GM23338 (cell line): ENCODE data around the gene ZNF217.
"Not testable (repeated sequence)": the region's sequence is repeated elsewhere in the genome, so short reads cannot be mapped to it uniquely, and the experiment has no call there.

Source experiments
- CREB1 ChIP-seq: fragments of 250-450 bp; sonication (Bioruptor Pico); IDR thresholded peaks from 2 replicates; pipeline ENCODE4 v1.5.0; 2020; ENCODE audit warnings: low read depth, mild to moderate bottlenecking, moderate library complexity
- EZH2 ChIP-seq: fragments of 200-600 bp; sonication (generic); IDR thresholded peaks from one replicate; pipeline ENCODE4 v1.8.0; 2017; ENCODE audit warnings: antibody characterized with exemption, mild to moderate bottlenecking, low read depth; ENCODE audit not compliant: unreplicated experiment
- EZH2phosphoT487 ChIP-seq: fragments of 200-600 bp; sonication (generic); IDR thresholded peaks from one replicate; pipeline ENCODE4 v1.8.1; 2018; ENCODE audit warnings: antibody characterized with exemption; ENCODE audit not compliant: unreplicated experiment
- JUNB ChIP-seq: IDR thresholded peaks from one replicate; pipeline ENCODE4 v1.6.1; 2016; ENCODE audit warnings: antibody characterized with exemption; ENCODE audit not compliant: unreplicated experiment
- NANOG ChIP-seq: IDR thresholded peaks from 2 replicates; pipeline ENCODE4 v1.6.1; 2016; ENCODE audit warnings: antibody characterized with exemption, borderline replicate concordance
- POLR2AphosphoS5 ChIP-seq: IDR thresholded peaks from 2 replicates; pipeline ENCODE4 v1.6.1; 2016; ENCODE audit warnings: antibody characterized with exemption, low read depth
- STAT1 ChIP-seq: IDR thresholded peaks from one replicate; pipeline ENCODE4 v1.6.1; 2016; ENCODE audit warnings: antibody characterized with exemption; ENCODE audit not compliant: unreplicated experiment
- ZNF114 ChIP-seq: fragments of 250-450 bp; sonication (Bioruptor Pico); IDR thresholded peaks from 2 replicates; pipeline ENCODE4 v1.5.0; 2020; ENCODE audit warnings: mild to moderate bottlenecking, moderate library complexity
- ZNF331 ChIP-seq: fragments of 250-450 bp; sonication (Bioruptor Pico); IDR thresholded peaks from 2 replicates; pipeline ENCODE4 v1.5.0; 2020; ENCODE audit warnings: low read depth, mild to moderate bottlenecking, moderate library complexity
- TF ChIP-seq, protein P1 (sequence below), 2 experiments: fragments of 200-600 bp in 1 of 2; sonication (generic) in 1 of 2; conservative IDR thresholded peaks; 2 replicates each; pipeline versions ENCODE4 v1.5.1 to v1.6.1; 2016 to 2017; ENCODE audit warnings: antibody characterized with exemption in 2 of 2, low read depth in 2 of 2, mild to moderate bottlenecking in 2 of 2, moderate library complexity in 1 of 2
- TF ChIP-seq, protein P2 (sequence below): IDR thresholded peaks from one replicate; pipeline ENCODE4 v1.6.1; 2018; ENCODE audit warnings: antibody characterized with exemption; ENCODE audit not compliant: unreplicated experiment
- TF ChIP-seq, protein P3 (sequence below): fragments of 250-450 bp; sonication (Bioruptor Pico); IDR thresholded peaks from 2 replicates; pipeline ENCODE4 v1.5.0; 2020; ENCODE audit warnings: mild to moderate bottlenecking, moderate library complexity

DNA sequence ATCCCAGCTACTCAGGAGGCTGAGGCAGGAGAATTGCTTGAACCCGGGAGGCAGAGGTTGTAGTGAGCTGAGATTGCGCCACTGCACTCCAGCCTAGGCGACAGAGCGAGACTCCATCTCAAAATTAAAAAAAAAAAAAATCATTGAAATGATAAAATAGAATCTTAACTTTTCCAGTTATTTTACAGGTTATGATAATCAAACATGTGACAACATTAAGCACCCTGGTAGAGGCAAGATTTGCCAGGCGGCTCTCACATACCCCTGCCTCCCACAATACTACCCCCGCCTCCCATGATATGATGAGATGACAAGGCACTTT is 41.1 kb downstream of the ZNF217 start:
- not testable (repeated sequence) for TF ChIP-seq ZNF331 (CRISPR knock-in tag); EZH2phosphoT487; CREB1 (CRISPR knock-in tag); EZH2; POLR2AphosphoS5; JUNB; STAT1; ZNF114; NANOG
- TF ChIP-seq, protein P1, sequence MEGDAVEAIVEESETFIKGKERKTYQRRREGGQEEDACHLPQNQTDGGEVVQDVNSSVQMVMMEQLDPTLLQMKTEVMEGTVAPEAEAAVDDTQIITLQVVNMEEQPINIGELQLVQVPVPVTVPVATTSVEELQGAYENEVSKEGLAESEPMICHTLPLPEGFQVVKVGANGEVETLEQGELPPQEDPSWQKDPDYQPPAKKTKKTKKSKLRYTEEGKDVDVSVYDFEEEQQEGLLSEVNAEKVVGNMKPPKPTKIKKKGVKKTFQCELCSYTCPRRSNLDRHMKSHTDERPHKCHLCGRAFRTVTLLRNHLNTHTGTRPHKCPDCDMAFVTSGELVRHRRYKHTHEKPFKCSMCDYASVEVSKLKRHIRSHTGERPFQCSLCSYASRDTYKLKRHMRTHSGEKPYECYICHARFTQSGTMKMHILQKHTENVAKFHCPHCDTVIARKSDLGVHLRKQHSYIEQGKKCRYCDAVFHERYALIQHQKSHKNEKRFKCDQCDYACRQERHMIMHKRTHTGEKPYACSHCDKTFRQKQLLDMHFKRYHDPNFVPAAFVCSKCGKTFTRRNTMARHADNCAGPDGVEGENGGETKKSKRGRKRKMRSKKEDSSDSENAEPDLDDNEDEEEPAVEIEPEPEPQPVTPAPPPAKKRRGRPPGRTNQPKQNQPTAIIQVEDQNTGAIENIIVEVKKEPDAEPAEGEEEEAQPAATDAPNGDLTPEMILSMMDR (conservative IDR thresholded peaks at IDR 0.05; ENCODE audit: low read depth in 2 of 2): not testable (repeated sequence)
- TF ChIP-seq, protein P2, sequence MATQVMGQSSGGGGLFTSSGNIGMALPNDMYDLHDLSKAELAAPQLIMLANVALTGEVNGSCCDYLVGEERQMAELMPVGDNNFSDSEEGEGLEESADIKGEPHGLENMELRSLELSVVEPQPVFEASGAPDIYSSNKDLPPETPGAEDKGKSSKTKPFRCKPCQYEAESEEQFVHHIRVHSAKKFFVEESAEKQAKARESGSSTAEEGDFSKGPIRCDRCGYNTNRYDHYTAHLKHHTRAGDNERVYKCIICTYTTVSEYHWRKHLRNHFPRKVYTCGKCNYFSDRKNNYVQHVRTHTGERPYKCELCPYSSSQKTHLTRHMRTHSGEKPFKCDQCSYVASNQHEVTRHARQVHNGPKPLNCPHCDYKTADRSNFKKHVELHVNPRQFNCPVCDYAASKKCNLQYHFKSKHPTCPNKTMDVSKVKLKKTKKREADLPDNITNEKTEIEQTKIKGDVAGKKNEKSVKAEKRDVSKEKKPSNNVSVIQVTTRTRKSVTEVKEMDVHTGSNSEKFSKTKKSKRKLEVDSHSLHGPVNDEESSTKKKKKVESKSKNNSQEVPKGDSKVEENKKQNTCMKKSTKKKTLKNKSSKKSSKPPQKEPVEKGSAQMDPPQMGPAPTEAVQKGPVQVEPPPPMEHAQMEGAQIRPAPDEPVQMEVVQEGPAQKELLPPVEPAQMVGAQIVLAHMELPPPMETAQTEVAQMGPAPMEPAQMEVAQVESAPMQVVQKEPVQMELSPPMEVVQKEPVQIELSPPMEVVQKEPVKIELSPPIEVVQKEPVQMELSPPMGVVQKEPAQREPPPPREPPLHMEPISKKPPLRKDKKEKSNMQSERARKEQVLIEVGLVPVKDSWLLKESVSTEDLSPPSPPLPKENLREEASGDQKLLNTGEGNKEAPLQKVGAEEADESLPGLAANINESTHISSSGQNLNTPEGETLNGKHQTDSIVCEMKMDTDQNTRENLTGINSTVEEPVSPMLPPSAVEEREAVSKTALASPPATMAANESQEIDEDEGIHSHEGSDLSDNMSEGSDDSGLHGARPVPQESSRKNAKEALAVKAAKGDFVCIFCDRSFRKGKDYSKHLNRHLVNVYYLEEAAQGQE: not testable (repeated sequence)
- TF ChIP-seq, protein P3, sequence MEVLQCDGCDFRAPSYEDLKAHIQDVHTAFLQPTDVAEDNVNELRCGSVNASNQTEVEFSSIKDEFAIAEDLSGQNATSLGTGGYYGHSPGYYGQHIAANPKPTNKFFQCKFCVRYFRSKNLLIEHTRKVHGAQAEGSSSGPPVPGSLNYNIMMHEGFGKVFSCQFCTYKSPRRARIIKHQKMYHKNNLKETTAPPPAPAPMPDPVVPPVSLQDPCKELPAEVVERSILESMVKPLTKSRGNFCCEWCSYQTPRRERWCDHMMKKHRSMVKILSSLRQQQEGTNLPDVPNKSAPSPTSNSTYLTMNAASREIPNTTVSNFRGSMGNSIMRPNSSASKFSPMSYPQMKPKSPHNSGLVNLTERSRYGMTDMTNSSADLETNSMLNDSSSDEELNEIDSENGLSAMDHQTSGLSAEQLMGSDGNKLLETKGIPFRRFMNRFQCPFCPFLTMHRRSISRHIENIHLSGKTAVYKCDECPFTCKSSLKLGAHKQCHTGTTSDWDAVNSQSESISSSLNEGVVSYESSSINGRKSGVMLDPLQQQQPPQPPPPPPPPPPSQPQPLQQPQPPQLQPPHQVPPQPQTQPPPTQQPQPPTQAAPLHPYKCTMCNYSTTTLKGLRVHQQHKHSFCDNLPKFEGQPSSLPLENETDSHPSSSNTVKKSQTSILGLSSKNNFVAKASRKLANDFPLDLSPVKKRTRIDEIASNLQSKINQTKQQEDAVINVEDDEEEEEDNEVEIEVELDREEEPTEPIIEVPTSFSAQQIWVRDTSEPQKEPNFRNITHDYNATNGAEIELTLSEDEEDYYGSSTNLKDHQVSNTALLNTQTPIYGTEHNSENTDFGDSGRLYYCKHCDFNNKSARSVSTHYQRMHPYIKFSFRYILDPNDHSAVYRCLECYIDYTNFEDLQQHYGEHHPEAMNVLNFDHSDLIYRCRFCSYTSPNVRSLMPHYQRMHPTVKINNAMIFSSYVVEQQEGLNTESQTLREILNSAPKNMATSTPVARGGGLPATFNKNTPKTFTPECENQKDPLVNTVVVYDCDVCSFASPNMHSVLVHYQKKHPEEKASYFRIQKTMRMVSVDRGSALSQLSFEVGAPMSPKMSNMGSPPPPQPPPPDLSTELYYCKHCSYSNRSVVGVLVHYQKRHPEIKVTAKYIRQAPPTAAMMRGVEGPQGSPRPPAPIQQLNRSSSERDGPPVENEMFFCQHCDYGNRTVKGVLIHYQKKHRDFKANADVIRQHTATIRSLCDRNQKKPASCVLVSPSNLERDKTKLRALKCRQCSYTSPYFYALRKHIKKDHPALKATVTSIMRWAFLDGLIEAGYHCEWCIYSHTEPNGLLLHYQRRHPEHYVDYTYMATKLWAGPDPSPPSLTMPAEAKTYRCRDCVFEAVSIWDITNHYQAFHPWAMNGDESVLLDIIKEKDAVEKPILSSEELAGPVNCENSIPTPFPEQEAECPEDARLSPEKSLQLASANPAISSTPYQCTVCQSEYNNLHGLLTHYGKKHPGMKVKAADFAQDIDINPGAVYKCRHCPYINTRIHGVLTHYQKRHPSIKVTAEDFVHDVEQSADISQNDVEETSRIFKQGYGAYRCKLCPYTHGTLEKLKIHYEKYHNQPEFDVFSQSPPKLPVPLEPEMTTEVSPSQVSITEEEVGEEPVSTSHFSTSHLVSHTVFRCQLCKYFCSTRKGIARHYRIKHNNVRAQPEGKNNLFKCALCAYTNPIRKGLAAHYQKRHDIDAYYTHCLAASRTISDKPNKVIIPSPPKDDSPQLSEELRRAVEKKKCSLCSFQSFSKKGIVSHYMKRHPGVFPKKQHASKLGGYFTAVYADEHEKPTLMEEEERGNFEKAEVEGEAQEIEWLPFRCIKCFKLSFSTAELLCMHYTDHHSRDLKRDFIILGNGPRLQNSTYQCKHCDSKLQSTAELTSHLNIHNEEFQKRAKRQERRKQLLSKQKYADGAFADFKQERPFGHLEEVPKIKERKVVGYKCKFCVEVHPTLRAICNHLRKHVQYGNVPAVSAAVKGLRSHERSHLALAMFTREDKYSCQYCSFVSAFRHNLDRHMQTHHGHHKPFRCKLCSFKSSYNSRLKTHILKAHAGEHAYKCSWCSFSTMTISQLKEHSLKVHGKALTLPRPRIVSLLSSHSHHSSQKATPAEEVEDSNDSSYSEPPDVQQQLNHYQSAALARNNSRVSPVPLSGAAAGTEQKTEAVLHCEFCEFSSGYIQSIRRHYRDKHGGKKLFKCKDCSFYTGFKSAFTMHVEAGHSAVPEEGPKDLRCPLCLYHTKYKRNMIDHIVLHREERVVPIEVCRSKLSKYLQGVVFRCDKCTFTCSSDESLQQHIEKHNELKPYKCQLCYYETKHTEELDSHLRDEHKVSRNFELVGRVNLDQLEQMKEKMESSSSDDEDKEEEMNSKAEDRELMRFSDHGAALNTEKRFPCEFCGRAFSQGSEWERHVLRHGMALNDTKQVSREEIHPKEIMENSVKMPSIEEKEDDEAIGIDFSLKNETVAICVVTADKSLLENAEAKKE (CRISPR knock-in tag): not testable (repeated sequence)
